ENCODE results near the gene MARCHF10.

The MARCHF10 gene

GRCh38 chr17:62821189-62822079 is 13.3 kb upstream of the MARCHF10 start:
- DNase-seq = no peak

DNA sequence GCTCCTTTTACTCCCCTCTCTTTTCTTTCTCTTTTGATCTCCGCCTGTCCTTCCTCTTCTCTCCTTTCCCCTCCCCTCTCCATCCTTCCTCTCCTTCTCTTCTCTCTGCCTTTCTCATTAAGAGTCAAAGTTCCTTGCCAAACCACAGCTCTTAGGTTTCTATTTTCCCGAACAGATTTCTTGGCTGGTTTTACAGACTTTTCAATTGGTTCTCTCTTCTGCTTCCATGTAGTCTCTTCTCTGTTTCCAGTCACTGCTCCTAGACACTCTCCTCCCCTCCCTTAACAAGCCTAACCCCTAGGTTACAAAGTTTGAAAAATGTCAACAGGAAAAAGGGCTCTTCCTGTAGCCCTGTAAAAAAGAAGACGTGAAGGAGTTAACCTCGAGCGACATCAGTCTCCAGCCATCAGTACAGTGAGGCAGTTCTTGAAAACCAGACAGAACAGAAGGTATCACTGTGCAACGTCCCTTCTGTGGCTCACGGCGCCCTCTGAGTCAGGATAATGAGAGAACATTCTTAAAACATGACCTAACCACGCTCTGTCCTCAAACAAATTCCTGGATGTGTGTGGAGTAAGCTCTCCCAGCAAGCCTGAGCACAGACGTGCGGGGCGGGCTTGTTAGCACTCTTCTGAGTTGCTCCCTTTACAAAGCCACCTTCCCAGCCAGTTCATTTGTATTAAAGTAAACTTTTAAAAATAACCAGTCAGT is 11.6 kb upstream of the MARCHF10 start:
- DNase-seq = peak; percentile 42

GRCh38 chr17:62818526-62818925 is 10.4 kb upstream of the MARCHF10 start:
- DNase-seq = no peak

GRCh38 chr17:62816282-62816839 is 8.2 kb upstream of the MARCHF10 start:
- no peak for DNase-seq

GRCh38 chr17:62809656-62810055 is 1.5 kb upstream of the MARCHF10 start:
- DNase-seq = no peak

GRCh38 chr17:62808576-62808970 is 459 bp upstream of the MARCHF10 start:
- DNase-seq = no peak

DNA sequence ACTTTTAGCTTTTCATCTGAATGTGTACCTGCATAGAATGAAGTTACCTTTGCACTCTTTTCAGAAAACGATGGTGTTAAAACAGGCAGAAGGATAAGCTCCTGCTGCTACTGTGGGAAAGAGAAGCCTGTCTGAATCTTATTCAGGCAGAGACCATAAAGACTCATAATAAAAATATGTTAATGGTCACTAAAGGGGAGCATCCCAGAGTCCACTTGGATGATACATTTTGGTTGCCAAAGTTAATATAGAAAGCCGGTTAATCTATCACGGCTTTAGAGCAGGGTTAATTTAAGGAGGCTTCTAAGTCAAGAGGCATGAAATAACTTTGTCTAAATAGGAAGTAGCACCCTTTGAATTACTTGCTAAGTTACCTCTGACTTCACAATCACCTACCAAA is 2.9 kb downstream of the MARCHF10 start:
- no peak for DNase-seq

- no peak for DNase-seq
Observed at GRCh38 chr17:62804822-62805221, 3.3 kb downstream of the MARCHF10 start.

DNA sequence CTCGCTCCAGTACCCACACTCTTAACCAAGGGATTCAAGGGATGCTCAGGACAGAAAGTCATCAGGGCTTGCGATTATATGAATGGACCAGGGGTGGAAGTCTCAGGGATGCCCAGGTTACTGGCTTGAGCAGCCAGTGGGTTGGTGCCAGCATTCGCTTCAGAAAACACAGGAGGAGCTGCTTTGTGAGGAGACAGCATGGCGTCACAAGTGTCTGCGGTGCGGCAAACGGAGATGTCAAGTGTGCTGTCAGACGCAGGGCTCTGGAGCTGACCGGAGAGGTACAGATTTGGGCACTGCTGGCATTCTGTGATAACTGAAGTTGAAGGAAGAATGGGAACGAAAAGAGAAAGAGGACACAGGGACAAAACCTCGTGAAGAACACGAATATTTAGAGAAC is 4.1 kb downstream of the MARCHF10 start:
- no peak for DNase-seq

GRCh38 chr17:62802561-62803205 is 5.4 kb downstream of the MARCHF10 start:
- DNase-seq = no peak

- no peak for DNase-seq
Observed at GRCh38 chr17:62801553-62802114, 6.5 kb downstream of the MARCHF10 start.

DNA sequence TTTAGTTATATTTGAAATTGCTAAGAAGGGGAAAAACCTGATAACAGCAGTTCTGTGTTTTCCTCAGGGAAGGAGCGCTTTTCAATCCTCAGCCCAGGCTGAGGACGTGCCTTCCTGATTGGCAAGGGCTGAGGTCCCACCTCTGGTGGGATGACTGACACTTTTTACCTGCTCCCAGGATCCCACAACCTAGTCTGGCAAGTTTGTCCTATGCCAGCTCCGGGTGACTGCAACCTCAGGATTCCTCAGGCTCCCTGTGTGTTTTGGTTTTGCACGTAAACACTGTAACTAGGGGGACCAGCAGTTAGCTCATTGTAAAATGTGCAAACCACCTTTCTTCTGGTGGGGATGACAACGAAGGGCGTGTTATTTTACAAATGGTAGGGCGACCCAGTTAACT is 7.5 kb downstream of the MARCHF10 start:
- DNase-seq = no peak

- DNase-seq = no peak
Observed at GRCh38 chr17:62797959-62798358, 10.2 kb downstream of the MARCHF10 start.

- DNase-seq = no peak
Observed at GRCh38 chr17:62796291-62796690, 11.8 kb downstream of the MARCHF10 start.

GRCh38 chr17:62794666-62794971 is 13.5 kb downstream of the MARCHF10 start:
- no peak for DNase-seq

DNA sequence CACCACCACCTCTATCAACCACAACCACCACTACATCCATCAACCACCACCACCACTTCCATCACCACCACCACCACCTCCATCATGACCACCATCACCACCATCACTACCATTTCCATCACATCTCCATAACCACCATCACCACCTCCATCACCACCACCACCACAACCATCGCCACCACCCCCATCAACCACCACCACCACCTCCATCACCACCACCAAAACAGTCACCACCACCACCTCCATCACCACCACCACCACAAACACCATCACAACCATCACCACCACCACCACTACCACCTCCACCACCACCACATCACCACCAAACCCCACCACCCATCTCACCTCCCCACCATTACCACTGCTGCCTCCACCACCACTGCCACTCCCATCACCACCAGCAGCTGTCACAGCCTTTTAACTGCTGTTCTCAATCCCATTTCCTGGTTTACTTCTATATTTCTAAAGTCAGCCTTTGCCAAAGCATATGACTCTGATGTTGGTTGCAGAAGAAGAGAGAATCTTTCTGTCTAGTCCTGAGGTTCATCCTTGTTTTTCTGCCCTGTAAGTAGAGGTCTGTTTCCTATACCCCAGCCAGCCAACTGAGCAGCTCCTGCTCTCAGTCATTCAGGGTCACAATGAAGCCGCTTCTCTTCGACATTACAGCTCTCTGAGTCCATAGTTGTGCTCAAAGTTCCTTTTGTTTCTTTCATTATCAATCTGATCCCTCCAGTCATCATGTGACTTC is 14.0 kb downstream of the MARCHF10 start:
- DNase-seq = no peak

DNA sequence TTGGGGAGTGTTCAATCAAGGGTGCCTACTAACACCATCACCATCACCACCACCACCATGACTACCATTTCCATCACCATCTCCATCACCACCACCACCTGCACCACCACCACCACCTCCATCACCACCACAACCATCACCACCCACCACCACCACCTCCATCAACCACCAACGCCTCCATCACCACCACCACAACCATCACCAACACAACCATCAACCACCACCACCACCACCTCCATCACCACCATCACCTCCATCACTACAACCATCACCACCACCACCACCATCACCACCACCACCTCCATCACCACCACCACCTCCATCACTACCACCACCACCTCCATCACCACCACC is 15.7 kb downstream of the MARCHF10 start:
- no peak for DNase-seq

- no peak for DNase-seq
Observed at GRCh38 chr17:62791767-62792446, 16.2 kb downstream of the MARCHF10 start.

GRCh38 chr17:62791235-62791734 is 16.8 kb downstream of the MARCHF10 start:
- no peak for DNase-seq

GRCh38 chr17:62790564-62790986 is 17.5 kb downstream of the MARCHF10 start:
- DNase-seq = no peak

GRCh38 chr17:62787366-62787765 is 20.7 kb downstream of the MARCHF10 start:
- DNase-seq = no peak

- DNase-seq = no peak
Observed at GRCh38 chr17:62786646-62787045, 21.5 kb downstream of the MARCHF10 start.
